SK-N-MC (cell line): ENCODE data around the gene OTOS.

Experiments
- EZH2 ChIP-seq: fragments of 200-600 bp; sonication (generic); IDR thresholded peaks from one replicate; pipeline ENCODE4 v1.6.1; 2017; ENCODE audit warnings: antibody characterized with exemption
- FOXP2 ChIP-seq: optimal IDR thresholded peaks from 2 replicates; pipeline ENCODE3; 2011; ENCODE audit warnings: mild to moderate bottlenecking, moderate library complexity; ENCODE audit not compliant: insufficient read depth; ENCODE audit errors: extremely low read length, control extremely low read depth
- POLR2AphosphoS5 ChIP-seq: IDR thresholded peaks from 2 replicates; pipeline ENCODE4 v1.6.1; 2012; ENCODE audit warnings: mild to moderate bottlenecking, low read depth, low read length, borderline replicate concordance

- TF ChIP-seq POLR2AphosphoS5 = no peak
- TF ChIP-seq EZH2 = no peak
- no peak for TF ChIP-seq FOXP2
Measured at GRCh38 chr2:240167588-240167880, 27.1 kb upstream of the OTOS start.
